ENCODE measurements around the gene ARSB. TPM values are rescaled to one million over a fixed set of nuclear protein-coding genes. Genes with fewer than 3 reads are reported as not detected.
A peak's percentile ranks its signal among the peaks of the same experiment; 100 is the strongest.

ARSB gene
- total RNA-seq, 1 donor from 2014 or later: 16.7 TPM

GRCh38 chr5:78803353-78803752 is 181.8 kb downstream of the ARSB start:
- TF ChIP-seq CTCF (conservative IDR thresholded peaks at IDR 0.05; ENCODE audit: low read depth, low read length): no peak
- H3K4me3 ChIP-seq (ENCODE audit: low read depth, low read length): no peak overlapping the region
- no peak for DNase-seq (ENCODE audit: low read depth)

GRCh38 chr5:78801413-78801812 is 183.7 kb downstream of the ARSB start:
- DNase-seq (ENCODE audit: low read depth): no peak
- no peak overlapping the region for H3K4me3 ChIP-seq (ENCODE audit: low read depth, low read length)
- TF ChIP-seq CTCF (conservative IDR thresholded peaks at IDR 0.05; ENCODE audit: low read depth, low read length): no peak

GRCh38 chr5:78799266-78800017 is 185.7 kb downstream of the ARSB start:
- no peak for DNase-seq (ENCODE audit: low read depth)
- peak; percentile 46 for TF ChIP-seq CTCF (conservative IDR thresholded peaks at IDR 0.05; ENCODE audit: low read depth, low read length)
- no peak overlapping the region for H3K4me3 ChIP-seq (ENCODE audit: low read depth, low read length)

GRCh38 chr5:78798673-78799029 is 186.5 kb downstream of the ARSB start:
- no peak for TF ChIP-seq CTCF (conservative IDR thresholded peaks at IDR 0.05; ENCODE audit: low read depth, low read length)
- no peak for DNase-seq (ENCODE audit: low read depth)
- no peak overlapping the region for H3K4me3 ChIP-seq (ENCODE audit: low read depth, low read length)

- no peak for TF ChIP-seq CTCF (conservative IDR thresholded peaks at IDR 0.05; ENCODE audit: low read depth, low read length)
- no peak for DNase-seq (ENCODE audit: low read depth)
- H3K4me3 ChIP-seq (ENCODE audit: low read depth, low read length): no peak overlapping the region
These were observed 187.0 kb downstream of the ARSB start for GRCh38 chr5:78797936-78798672.

- TF ChIP-seq CTCF (conservative IDR thresholded peaks at IDR 0.05; ENCODE audit: low read depth, low read length): no peak
- peak; percentile 89 for DNase-seq (ENCODE audit: low read depth)
- no peak overlapping the region for H3K4me3 ChIP-seq (ENCODE audit: low read depth, low read length)
These were observed 189.4 kb downstream of the ARSB start for GRCh38 chr5:78795757-78796156.

Measured in epithelial cell of proximal tubule (primary cell).